GM19395 (cell line): ENCODE measurements around the gene PHF20.
"Not testable (repeated sequence)": the region's sequence is repeated elsewhere in the genome, so short reads cannot be mapped to it uniquely, and the experiment has no call there.

Experiments used
- ATAC-seq: cut with Tn5 transposase; IDR thresholded peaks from one replicate; pipeline ENCODE4 v1.9.1; 2021; ENCODE audit warnings: mild to moderate bottlenecking, moderate library complexity; ENCODE audit not compliant: unreplicated experiment

The PHF20 gene

DNA sequence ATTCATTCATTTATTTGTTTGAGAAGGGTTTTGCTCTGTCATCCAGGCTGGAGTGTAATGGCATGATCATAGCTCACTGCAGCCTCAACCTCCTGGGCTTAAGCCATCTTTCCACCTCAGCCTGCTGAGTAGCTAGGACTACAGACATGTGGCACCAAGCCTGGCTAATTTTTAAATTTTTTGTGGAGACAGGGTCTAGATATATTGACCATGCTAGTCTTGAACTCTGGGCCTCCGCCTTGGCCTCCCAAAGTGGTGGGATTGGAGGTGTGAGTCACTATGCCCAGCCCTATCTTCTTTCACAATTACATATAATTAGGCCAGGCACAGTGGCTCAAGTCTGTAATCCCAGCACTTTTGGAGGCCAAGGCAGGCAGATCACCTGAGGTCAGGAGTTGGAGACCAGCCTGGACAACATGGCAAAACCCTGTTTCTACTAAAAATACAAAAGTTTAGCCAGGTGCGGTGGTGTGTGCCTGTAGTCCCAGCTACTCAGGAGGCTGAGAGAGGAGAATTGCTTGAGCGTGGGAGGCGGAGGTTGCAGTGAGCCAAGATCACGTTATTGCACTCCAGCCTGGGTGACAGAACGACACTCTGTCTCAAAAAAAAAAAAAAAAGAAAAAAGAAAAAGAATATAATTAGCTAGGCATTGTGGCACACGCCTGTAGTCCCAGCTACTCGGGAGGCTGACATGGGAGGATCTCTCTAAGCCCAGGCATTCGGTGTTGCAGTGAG lies 110.8 kb downstream of the PHF20 start:
- not testable (repeated sequence) for ATAC-seq

DNA sequence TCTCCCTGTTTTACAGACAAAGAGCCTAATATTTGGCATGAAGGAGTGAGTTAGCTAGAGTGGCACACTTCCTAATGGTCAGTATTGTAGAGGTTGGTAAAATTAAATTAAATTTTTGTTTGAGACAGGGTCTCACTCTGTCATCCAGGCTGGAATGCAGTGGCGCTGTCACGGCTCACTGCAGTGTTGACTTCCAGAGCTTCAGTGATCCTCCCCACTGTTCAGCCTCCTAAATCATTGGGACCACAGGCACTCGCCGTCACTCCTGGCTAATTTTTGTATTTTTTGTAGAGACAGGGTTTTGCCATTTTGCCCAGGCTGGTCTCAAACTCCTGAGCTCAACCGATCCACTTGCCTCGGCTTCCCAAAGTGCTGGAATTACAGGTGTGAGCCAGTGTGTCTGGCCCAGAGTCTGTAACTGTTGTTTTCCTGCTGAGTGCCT lies 111.5 kb downstream of the PHF20 start:
- ATAC-seq = no peak

DNA sequence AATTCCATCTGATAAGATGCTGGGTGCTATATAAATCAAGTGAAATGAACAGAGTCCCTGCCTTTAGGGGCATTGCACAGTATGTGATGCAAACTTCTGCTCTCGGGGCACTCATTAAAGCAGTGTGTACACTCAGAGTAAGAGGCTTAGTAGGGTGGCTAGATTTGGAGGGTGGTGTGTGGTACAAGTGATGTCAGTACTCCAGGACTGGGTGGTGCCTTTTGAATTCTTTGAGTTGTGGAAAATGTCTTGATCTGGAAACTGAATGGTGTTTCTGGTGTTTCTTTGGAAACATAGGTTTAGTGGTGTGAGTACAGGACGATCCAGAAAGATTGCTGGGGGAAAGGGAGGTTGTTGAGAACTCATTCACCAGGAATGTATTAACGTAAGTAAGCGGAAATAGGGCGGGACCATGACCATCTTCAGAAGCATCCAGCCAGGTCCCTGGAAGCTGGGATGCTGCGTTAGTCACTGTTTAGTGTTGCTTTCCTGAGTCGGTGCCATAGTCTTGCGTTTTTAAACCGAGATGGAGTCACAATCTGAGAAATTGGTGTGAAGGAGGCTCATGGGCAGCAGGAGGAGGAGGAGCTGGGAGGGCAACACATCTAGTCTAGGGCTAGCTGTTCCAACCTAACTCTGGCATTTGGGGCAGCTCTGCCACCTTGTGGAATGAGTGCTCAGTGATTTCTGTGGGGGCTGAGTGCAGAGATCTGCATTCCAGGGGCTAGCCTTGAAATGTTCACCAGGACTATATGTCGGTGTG lies 112.1 kb downstream of the PHF20 start:
- ATAC-seq = no peak

DNA sequence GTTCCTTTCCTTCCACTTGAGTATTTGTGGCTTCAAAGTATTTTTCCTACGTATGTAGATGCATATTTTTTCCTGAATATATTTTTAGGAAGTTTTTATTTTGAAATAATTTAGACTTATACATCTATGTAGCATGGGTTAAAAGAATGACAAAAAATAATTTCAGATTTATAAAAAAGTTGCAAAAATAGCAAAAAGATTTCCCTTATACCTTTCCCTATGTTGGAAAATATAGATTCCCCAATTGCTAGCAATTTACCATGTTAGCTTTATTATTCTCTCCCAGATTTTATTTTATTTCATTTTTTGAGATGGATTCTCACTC lies 112.7 kb downstream of the PHF20 start:
- ATAC-seq = no peak

DNA sequence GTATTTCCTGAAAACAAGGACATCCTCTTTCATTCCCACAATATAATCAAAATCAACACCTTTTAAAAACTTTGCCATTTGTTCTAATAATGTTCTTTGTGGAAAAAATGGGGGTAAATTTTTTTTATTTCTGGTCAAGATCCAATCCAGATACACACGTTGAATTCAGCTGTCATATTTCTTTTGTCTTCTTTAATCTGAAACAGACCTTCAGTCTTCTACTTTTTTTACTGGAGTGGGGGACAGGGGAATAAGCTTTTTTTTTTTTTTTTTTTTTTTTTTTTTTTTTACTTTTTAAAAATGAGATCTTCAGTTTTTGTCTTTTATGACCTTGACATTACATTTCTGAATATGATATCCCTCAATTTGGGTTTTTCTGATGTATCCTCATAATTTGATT lies 113.4 kb downstream of the PHF20 start:
- ATAC-seq = no peak

DNA sequence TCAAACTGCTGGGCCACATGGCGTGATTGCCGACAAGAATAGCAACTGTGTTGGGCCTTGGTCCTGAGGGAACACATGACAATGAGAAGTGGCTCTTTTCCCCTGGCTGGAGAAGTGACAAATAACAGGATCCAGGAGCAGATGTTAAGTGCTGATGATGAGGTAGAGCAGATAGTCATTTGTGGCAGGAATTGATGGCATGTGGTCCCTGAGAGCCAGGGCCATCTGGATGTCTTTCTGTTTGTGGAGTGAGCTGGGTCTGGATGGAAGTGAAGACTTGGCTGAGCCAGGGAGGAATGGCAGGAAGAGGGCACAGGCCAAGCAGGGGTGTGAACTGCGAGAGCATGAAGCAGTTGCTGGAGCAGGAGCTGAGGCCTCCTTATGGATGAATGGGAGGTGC lies 114.7 kb downstream of the PHF20 start:
- no peak for ATAC-seq

DNA sequence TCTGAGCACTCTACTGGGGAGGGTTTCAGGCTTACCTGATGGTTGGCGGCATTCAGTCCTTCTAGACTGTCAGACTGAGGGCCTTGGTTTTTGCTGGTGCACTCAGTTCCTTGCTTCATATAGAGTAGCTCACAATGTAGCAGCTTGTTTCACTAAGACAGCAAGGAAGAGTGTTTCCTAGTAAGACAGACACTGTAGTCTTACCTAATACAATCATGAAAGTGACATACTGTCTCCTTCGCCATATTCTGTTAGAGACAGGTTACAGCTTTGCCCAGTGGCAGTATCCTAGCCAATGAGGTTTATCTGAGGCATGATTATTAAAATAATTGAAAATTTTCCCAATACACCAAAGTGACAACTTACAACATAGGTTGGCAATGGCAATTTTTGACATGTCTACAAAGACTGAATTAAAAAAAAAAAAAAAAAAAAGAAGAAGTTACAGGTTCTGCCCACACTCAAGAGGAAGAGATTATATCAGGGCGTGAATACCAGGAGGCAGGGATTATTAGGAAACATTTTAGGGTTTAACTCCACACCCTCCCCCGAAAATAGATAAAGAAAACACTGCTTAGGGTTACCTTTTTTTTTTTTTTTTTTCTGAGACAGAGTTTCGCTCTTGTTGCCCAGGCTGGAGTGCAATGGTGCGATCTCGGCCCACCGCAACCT lies 115.7 kb downstream of the PHF20 start:
- no peak for ATAC-seq

DNA sequence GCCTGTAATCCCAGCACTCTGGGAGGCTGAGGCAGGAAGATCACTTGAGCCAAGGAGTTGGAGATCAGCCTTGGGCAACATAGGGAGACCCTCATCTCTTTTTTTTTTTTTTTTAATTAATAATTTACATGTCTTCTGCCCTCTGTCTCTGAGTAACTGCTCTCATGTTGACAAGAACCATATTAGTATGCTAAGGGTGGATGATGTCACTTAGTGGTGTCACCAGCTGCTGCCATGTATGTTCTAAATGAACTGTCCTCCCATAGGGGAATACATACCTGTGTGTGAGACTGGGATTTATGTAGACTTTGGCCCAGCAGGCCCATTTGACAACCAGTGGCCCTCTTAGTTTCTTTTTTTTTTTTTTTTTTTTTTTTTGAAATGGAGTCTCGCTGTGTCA lies 116.8 kb downstream of the PHF20 start:
- ATAC-seq = no peak

DNA sequence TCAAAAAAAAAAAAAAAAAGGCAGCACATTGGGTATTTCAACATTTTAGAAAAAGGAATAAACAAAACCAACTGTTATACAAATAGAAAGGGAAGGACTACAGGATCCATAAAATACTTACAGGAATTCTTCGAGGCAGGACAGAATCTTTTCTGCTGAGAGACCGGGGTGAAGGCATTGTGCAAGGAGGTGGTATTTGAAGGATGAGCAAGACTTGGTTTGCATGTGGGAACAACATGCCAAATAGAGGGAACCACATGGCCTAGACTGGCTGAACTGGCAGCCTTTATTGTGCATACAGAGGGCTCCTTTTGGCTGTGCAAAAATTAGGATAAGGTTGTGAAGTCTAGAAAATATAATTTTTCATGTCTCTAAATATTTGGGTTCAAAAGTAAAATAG lies 119.6 kb downstream of the PHF20 start:
- ATAC-seq = no peak

DNA sequence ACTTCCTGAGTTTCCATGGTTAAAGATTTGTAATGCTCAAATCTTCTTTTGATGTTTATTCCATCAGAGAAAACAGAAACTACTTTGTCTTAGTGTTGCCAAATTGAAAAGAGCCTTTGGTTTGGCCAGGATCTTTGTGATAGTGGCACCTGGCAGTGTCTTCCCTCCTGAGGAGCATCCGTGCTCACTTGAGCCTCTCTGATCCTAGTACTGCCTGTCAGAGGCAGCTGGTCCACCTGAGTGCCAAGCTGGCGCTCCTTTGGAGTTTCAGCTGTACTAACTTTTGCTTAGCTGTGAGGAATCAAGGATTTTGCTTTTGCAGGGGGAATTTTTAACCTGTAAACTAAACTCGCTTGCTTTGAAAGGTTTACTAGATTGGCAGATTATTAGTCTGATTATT lies 121.1 kb downstream of the PHF20 start:
- ATAC-seq = no peak

DNA sequence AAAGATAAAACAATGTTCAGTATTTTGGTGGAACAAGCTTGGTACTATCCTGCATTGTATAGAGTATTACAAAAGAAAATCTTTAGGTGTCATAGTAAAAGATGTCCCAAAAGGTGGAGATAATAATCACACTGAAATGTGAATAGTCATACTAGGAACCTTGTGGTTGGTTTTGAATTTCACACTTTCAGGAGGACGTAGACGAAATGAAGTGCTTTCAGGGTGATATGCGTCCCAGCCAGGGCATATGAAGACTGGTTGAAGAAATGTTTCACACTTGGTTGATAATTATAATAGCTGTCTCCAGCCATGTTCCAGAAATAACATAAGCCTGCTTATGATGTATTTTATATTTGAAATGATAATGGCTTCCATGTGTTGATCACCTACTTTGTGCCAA lies 122.1 kb downstream of the PHF20 start:
- peak; percentile 94 for ATAC-seq

DNA sequence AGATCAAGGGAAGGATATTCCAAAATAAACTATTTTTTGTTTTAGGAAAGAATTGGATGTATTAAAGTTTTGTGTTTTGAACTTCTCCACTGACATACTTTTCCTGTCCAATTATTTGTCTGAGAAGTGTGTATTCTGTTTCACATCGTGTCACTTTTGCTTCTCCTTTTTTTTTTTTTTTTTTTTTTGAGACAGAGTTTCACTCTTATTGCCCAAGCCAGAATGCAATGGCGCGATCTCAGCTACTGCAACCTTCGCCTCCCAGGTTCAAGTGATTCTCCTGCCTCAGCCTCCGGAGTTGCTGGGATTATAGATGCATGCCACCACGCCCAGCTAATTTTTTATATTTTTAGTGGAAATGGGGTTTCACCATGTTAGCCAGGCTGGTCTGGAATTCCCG lies 123.7 kb downstream of the PHF20 start:
- not testable (repeated sequence) for ATAC-seq

DNA sequence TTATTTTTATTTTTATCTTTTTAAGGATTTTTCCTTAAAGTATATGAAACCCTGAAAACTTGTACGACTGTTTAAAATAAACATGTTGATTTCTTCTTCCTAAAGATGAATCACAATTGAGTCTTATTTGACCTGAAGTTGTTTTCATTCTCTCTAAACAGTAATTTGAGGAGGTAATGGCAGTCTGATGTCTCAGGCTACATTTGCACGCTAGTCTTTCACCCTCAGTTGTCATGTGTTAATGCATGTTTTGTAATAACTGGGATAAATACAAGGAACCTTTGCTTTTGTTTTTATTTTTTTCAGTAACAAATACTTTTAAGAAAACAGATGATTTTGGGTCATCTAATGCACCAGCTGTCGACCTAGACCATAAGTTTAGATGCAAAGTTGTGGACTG lies 127.2 kb downstream of the PHF20 start:
- ATAC-seq = no peak

DNA sequence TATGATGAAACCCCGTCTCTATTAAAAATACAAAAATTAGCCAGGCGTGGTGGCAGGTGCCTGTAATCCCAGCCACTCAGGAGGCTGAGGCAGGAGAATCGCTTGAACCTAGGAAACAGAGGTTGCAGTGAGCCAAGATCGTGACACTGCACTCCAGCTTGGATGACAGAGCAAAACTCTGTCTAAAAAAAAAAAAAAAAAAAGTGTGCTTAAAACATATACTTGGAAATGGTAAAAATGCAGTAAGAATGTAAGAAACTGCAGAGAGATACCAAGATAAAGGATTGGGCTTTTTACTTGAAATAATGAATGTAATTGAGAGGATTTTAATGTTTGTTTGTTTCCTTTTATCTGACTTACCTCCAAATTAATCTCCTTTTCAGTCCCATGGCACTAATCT lies 129.4 kb downstream of the PHF20 start:
- ATAC-seq = not testable (repeated sequence)

DNA sequence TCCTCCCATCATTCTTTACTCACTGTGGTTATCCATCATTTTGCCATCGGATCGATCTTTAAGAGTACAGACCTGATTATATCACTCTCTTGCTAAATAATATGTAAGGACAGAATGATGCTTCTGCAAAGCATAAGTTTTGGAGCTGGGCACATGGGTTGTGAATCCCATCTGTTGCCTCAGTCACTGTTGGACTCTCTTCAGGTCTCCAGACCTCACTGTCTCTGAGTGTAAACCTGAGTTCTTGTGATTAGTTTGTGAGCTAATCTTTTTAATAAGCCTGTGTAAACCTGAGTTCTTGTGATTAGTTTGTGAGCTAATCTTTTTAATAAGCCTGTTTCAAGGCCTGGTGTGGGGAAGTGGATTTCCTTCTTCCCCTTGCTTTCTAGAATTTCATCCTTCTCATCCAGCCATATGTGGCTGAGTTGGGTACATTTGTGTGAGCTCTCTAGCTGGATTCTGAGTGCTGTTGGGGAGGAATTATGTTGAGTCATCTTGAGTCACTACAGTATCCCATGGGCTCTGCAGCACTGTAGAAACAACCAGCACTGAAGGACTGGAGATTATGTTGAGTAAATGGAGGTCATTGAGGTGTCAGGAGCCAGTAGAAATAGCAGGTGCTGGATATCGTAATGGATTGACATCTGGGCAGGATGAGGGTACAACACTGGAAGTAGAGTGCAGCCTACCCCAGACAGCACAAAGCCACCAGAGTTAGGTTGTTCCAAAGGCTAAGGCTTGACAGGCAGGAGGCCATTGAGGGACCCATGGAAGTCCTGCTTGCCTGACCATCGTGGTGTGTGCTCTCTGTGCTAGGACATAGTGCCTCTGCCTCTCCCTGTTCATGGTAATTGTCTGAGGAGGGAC lies 130.1 kb downstream of the PHF20 start:
- ATAC-seq = no peak

DNA sequence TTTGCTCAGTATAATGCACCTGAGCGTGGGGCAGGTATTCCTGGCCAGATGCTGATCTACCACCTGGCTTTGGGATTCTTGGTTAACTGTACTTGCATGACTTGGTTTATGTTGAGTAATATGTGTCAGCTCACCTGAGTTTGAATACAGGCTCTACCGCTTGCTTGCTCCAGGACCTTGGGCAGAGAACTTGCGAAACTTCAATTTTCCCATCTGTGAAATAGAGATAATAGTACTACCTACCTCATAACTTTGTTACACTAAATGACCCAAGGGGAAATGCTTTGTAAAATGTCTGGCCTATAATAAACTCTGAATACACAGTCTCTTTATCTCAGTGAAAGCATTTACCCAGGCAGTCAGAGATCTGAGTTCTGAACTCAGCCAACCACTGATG lies 130.7 kb downstream of the PHF20 start:
- ATAC-seq = no peak

DNA sequence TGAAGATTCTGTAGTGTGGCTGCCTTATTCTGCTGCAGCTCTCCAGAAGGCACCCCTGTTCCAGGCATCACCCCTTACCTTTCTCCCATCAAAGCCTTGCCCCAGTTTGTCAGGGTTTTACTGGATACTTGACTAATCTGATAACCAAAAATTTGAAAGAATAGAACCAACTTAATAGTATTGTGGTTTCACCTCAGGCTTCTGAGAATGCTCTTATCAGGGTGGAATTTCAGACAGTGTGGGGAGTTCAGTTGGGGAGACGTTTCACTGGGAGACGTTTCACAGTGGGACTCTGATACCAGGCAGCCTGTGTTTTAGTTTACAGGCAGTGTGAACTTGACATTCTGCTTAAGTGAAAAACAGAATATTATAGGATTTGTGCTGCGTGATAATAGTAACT lies 132.0 kb downstream of the PHF20 start:
- ATAC-seq = no peak

DNA sequence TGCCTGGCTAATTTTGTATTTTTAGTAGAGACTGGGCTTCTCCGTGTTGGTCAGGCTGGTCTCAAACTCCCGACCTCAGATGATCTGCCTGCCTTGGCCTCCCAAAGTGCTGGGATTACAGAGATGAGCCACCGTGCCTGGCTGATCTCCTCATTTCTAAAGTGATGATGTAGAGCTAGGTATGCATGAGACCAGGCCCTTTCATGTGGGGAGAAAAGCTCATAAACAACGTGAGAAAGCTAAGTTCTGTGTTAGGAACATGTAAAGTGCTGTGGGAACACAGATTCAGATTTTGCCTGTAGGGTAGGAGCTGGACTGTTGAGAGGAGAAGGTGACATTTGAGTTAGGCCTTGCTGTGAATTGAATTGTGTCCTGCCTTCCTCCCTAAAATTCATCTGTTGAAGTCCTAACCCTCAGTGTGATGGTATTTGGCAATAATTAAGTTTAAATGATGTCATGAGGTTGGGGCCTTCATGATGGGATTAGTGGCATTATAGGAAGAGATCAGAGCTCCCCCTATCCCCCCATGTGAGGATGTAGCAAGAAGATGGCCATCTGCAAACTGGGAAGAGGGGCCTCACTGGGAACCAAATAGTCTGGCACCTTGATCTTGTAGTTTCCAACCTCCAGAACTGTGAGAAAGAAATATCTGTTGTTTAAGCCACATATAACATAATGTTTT lies 133.3 kb downstream of the PHF20 start:
- no peak for ATAC-seq

DNA sequence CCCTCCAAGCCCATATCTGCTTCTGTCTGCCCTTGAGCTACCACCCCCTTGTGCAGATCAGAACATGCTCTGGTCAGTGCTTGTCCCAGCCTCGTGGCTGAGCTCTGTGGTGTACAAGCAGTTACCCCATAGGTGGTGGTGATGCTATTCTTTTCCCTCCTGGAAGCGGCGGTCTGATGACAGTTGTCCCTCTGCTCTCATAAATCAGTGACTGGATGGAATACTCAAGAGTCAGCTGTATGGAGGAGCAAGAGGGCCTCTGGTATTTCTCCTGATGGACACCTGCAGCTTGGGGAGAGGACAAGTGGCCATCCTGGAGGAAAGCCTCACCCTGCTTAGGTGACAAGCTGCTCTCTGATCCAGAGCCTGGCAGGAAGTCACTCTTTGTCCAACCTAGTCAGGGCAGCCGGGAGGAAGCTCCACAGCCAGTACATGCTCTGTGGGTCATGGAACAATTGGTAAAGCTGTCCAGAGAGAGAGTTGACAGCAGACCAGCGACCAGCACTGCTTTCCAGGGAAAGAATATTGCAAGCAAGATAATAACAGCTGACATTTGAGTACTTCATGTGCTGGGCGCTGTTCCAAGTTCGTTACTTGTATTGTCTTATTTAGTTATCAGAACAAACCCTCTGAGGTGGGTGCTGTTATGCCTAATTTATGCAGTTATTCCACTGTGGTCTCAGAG lies 135.3 kb downstream of the PHF20 start:
- no peak for ATAC-seq

DNA sequence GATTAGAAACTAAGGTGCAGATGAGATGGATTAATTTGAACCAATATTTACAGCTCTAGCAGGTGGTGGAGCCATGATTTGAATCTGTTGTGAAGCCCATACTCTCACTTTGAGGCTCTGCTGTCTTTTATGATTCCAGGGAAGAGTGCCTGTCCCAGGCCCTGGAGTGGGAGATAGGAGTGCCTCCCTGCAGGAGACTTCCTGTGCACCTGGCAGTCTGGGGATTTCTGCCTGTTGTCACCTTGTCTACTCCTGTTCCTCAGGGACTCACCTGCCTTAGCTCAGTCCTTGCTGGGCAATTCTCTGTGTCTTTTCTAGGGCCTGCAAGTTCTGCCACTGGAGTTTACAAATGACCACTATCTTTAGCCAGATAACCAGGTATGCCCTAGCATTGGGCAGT lies 136.2 kb downstream of the PHF20 start:
- no peak for ATAC-seq
